ENCODE measurements around the gene SMIM23.

- TF ChIP-seq CTCF (IDR thresholded peaks at IDR 0.05) = no peak
- no peak for TF ChIP-seq POLR2A (IDR thresholded peaks at IDR 0.05)
- no peak for TF ChIP-seq EP300 (IDR thresholded peaks at IDR 0.05)
- no peak for TF ChIP-seq POLR2AphosphoS5 (IDR thresholded peaks at IDR 0.05)
Measured at GRCh38 chr5:171782332-171782966, 3.2 kb upstream of the SMIM23 start.

All from suprapubic skin (tissue), 4 donors.